Renal cortical epithelial cell (primary cell): Measurements from ENCODE around the gene IGF2R. TPM values are rescaled to one million over a fixed set of nuclear protein-coding genes. Genes with fewer than 3 reads are reported as not detected.
"Not testable (repeated sequence)": the region's sequence is repeated elsewhere in the genome, so short reads cannot be mapped to it uniquely, and the experiment has no call there.

Source experiments
- DNase-seq: peaks from one replicate; pipeline ENCODE4 v3.0.0-alpha.2; 2011; ENCODE audit warnings: low read depth
- total RNA-seq: library from RNA; depleted of rRNA; stranded (reverse); fragments of >200 nt; gene quantifications from 2 replicates; pipeline ENCODE4 v1.2.3, GENCODE V29; 2014

IGF2R gene, protein sequence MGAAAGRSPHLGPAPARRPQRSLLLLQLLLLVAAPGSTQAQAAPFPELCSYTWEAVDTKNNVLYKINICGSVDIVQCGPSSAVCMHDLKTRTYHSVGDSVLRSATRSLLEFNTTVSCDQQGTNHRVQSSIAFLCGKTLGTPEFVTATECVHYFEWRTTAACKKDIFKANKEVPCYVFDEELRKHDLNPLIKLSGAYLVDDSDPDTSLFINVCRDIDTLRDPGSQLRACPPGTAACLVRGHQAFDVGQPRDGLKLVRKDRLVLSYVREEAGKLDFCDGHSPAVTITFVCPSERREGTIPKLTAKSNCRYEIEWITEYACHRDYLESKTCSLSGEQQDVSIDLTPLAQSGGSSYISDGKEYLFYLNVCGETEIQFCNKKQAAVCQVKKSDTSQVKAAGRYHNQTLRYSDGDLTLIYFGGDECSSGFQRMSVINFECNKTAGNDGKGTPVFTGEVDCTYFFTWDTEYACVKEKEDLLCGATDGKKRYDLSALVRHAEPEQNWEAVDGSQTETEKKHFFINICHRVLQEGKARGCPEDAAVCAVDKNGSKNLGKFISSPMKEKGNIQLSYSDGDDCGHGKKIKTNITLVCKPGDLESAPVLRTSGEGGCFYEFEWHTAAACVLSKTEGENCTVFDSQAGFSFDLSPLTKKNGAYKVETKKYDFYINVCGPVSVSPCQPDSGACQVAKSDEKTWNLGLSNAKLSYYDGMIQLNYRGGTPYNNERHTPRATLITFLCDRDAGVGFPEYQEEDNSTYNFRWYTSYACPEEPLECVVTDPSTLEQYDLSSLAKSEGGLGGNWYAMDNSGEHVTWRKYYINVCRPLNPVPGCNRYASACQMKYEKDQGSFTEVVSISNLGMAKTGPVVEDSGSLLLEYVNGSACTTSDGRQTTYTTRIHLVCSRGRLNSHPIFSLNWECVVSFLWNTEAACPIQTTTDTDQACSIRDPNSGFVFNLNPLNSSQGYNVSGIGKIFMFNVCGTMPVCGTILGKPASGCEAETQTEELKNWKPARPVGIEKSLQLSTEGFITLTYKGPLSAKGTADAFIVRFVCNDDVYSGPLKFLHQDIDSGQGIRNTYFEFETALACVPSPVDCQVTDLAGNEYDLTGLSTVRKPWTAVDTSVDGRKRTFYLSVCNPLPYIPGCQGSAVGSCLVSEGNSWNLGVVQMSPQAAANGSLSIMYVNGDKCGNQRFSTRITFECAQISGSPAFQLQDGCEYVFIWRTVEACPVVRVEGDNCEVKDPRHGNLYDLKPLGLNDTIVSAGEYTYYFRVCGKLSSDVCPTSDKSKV (N-terminal part only)
- 147 and 267 TPM in 2 replicates for total RNA-seq

GRCh38 chr6:159968295-159969203 is at the start of gene IGF2R:
Gene IGF2R (plus strand): TSS chr6:159969082. CDS start chr6:159969247, 165 bp downstream.
- DNase-seq, result no peak

- no peak for DNase-seq
These were observed 49.1 kb upstream of the IGF2R start for GRCh38 chr6:159919800-159920199.

DNA sequence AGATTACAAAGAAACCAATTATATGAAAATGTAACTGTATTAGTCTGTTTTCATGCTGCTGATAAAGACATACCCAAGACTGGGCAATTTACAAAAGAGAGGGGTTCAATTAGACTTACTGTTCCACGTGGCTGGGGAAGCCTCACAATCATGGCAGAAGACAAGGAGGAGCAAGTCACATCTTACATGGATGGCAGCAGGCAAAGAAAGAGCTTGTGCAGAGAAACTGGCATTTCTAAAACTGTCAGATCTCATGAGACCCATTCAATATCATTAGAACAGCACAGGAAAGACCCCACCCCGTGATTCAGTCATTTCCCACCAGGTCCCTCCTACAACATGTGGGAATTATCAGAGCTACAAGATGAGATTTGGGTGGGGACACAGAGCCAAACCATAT is 44.7 kb upstream of the IGF2R start:
- DNase-seq, result not testable (repeated sequence)

DNA sequence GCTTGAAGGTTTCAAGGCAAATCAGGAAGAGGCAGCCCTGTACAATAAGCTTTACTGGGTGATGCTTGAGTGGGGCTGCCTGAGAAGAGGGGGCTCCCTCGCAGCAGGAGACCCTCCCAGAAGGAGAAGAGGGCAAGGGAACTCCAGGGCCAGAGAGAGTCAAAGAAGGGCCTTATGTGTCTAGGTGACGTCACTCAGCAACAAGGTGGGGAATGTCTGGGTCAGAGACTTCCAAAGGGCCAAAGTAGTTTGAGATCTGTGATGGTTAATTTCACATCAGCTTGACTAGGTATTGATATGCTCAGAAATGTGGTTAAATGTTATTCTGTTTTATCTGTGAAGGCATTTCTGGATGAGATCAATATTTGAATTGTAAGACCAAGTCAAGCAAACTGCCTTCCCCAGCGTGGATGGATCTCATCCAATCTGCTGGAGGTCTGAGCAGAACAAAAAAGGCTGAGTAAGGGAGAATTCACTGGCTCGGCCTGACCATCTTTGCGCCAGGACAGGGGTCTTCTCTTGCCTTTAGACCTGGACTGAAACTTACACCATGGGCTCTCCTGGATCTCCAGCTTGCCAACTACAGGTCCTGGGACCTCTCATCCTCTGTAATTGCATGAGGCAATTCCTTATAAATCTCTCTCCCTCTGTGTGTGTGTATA is 42.2 kb upstream of the IGF2R start:
- DNase-seq, result no peak

DNA sequence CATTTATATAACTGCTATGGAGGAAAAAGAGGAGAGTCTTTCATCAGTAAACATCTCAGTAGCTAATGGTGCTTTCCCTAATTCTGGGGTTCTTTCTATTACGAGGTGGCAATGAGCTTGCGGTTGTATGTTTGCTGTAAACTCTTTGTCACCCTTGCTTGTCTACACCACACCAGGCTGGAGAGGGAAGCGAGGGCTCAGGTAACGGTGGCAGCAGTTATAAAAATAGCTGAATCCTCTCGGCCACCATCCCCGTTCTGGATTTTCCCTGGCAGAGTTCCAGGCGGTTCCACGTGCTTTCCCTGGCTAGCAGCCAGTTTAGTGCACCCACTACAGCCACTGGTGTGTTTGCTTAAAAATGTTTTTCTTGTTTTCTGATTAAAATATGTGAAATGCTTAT is 39.1 kb upstream of the IGF2R start:
- peak; percentile 36 for DNase-seq

DNA sequence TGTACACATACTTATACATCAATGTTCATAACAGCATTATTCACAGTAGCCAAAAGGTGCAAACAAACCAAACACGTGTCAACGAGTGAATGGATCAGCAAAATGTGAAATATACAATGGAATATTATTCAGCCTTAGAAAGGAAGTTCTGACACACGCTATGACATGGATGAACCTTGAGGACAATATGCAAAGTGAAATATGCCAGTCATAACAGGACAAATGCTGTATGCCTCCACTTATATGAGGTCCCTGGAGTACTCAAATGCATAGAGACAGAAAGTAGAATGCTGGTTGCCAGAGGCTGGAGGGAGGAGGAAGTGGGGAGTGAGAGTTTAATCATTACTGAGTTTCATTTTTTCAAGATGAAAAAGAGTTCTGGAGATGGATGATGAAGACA is 37.8 kb upstream of the IGF2R start:
- DNase-seq, result no peak

DNA sequence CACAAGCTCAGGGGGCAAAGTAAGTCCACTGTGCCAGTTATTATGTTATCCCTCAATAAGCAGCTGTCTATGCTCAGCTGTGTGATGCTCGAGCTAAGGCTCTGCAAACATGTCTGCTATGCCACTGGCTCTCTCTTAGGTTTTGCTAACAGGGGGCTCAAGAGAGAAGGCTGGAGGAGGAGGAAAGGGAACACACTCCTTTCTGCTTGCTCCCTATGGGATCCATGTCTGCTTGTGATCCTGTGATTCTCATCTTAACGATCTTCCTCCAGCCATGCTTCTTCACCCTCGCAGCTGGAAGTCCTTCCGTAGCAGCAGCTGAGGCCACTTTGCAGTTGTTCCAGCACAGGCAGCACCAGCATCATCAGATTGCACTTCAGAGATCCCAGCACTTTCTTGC is 37.0 kb upstream of the IGF2R start:
- no peak for DNase-seq

DNA sequence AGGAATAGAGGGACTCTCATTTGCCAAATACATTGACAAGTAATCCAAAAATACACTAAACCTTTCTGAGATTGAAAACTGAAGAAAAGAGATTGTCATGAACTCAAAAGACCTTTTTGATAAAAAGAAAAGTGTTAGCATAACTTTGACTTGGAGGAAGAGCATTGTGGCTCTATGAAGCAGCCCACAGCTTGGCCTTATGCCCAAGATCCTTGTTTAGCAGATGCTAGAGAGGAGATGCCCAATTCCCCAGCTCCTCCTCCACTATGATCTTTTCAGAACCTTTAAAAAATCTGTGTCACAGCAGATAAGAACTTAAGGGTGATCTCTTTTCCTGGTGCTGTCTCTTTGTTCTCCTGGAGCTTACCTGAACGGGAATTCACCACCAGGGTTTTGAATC is 35.8 kb upstream of the IGF2R start:
- no peak for DNase-seq

DNA sequence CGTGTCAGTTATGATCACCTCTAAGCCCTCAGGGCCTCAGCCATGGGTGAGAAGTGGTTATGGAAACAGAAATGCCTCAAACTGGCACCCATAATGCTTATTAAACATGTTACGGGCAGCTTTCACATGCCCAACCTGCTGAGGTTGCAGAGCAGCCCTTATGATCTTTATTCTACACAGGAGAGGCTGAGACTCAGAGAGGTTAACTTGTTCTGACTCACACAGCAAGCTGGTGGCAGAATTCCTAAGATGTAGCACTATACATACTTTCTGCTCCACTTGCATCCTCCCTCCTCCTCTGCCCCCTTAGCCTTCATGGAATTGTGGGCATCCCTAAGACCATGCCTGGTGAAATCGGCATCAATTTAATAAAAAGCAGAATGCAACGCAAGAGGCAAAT is 34.7 kb upstream of the IGF2R start:
- DNase-seq, result no peak

DNA sequence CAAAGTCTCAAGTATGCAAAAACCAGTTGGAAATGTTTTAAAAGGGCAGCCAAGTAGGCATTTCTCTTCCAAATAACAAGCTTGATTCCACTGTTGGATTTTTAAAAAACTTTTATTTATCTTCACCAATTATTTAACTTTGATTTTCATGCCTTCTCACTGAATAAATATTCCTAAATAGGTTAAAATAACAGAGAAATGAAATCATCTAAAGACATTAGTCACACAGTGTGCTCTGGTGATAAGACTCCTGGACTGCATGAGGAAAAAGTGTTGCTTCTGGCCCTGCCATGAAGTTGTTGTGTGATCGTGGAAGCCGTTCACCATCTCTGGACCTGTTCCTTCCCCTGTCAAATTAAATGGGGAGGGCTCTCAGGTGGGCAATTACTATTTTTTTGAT is 33.8 kb upstream of the IGF2R start:
- DNase-seq, result no peak

GRCh38 chr6:159935633-159936032 is 33.2 kb upstream of the IGF2R start:
- DNase-seq, result no peak

DNA sequence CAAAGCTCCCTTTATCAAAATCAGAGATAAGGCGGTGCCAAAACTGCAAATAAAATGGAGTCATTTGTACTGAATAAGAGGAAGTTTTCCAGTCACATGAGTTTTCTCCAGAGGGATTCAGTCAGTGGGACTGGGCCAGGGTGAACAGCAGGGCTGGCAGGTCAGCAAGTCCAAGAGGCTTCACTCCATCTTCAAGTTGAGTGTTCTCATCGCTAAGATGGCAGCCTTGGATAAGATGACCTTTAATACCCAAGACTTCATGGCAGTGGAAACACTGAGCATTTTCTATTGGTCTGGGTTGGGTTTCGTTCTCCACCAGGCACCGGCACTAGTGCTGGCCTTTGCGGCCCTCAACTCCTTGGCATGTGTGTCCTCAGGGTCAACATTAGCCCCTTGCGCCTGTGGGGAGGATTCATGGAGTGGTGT is 29.3 kb upstream of the IGF2R start:
- no peak for DNase-seq

GRCh38 chr6:159941286-159942113 is 27.4 kb upstream of the IGF2R start:
- DNase-seq, result peak; percentile 37

- DNase-seq, result no peak
These were observed 25.7 kb upstream of the IGF2R start for GRCh38 chr6:159943101-159943632.

- DNase-seq, result no peak
These were observed 24.8 kb upstream of the IGF2R start for GRCh38 chr6:159943968-159944598.

DNA sequence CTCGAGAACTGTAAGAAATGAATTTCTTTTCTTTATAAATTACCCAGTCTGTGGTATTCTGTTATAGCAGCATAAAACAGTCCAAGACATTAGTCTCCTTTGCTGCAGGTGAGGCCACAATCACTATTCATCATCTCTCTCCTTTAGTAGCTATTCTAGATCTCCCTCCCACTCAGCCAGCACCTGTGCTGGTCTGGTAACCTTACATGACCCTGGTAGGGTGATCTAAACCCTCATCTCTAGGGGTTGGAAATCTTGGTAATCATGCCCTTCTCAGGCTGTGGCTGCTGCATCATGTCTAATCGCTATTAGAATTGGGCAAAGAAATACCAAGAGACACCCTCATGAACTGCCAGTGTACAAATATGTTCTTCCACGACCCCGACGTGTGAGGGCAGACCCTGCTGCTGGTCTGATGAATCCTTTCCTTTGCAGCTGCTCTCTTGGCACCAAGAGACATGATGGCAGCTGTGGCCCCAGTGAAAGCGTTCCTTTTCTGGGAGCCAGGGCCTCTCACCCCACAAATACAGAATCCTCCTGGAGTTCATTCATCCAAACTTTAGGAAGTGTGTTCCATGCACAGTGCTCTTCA is 23.0 kb upstream of the IGF2R start:
- DNase-seq, result no peak

GRCh38 chr6:159946912-159947311 is 22.0 kb upstream of the IGF2R start:
- no peak for DNase-seq

- DNase-seq, result no peak
These were observed 20.7 kb upstream of the IGF2R start for GRCh38 chr6:159948199-159948598.
